K562 (cell line): ENCODE data around the gene CCNL1. TPM values are rescaled to one million over a fixed set of nuclear protein-coding genes. Genes with fewer than 3 reads are reported as not detected.

Source experiments
- CHD1 ChIP-seq: fragments of 200-600 bp; sonication (generic); IDR thresholded peaks from one replicate; pipeline ENCODE4 v1.6.1; 2012; ENCODE audit warnings: mild to moderate bottlenecking, moderate library complexity, low read length, inconsistent platforms
- HCFC1 ChIP-seq: IDR thresholded peaks from 2 replicates; pipeline ENCODE4 v1.6.1; 2012; ENCODE audit warnings: low read depth, low read length, improper control_type of control experiment
- HMG20A ChIP-seq: fragments of 450-650 bp; formaldehyde crosslinking; conservative IDR thresholded peaks from 2 replicates; pipeline ENCODE4 v1.4.0; 2020; ENCODE audit warnings: mild to moderate bottlenecking, mixed read lengths
- MAFG ChIP-seq: fragments of 450-650 bp; conservative IDR thresholded peaks from 2 replicates; pipeline ENCODE4 v1.6.1; 2016; ENCODE audit warnings: missing genetic modification characterization, missing compliant biosample characterization
- MAZ ChIP-seq, 2 experiments: fragments of 450-650 bp in 1 of 2; sonication (generic) in 1 of 2; formaldehyde crosslinking; IDR thresholded peaks in 1 of 2; conservative IDR thresholded peaks in 1 of 2; 2 replicates each; pipeline versions ENCODE4 v1.4.0 to v1.5.0; 2020; ENCODE audit warnings: mild to moderate bottlenecking in 1 of 2, missing genetic modification reagents in 1 of 2
- PML ChIP-seq: IDR thresholded peaks from 2 replicates; pipeline ENCODE4 v1.6.1; 2012; ENCODE audit warnings: low read length, inconsistent platforms
- POLR2B ChIP-seq: fragments of 450-650 bp; IDR thresholded peaks from 2 replicates; pipeline ENCODE4 v1.6.1; 2018; ENCODE audit warnings: low read depth; ENCODE audit not compliant: partially characterized antibody
- POLR2H ChIP-seq: IDR thresholded peaks from 2 replicates; pipeline ENCODE4 v1.6.1; 2016; ENCODE audit warnings: missing genetic modification characterization, low read depth, mild to moderate bottlenecking, control low read depth, missing compliant biosample characterization, moderate library complexity
- PTRF ChIP-seq: fragments of 450-650 bp; IDR thresholded peaks from 2 replicates; pipeline ENCODE4 v1.6.1; 2016; ENCODE audit warnings: mild to moderate bottlenecking, missing genetic modification characterization, missing compliant biosample characterization
- RBBP5 ChIP-seq: fragments of 200-600 bp; sonication (generic); IDR thresholded peaks from 2 replicates; pipeline ENCODE4 v1.6.1; 2012; ENCODE audit warnings: borderline replicate concordance, mild to moderate bottlenecking, low read length, control low read depth, inconsistent platforms; ENCODE audit not compliant: insufficient read depth, poor library complexity, severe bottlenecking
- TCF7 ChIP-seq: sonication (generic); IDR thresholded peaks from 2 replicates; pipeline ENCODE4 v1.6.1; 2016; ENCODE audit warnings: antibody characterized with exemption, borderline replicate concordance
- ZNF140 ChIP-seq: fragments of 250-450 bp; sonication (Bioruptor Pico); IDR thresholded peaks from 2 replicates; pipeline ENCODE4 v1.8.0; 2021; ENCODE audit warnings: moderate library complexity, mild to moderate bottlenecking, inconsistent platforms
- ZNF175 ChIP-seq: fragments of 200-800 bp; sonication (Bioruptor generic); IDR thresholded peaks from 2 replicates; pipeline ENCODE4 v1.6.1; 2016; ENCODE audit warnings: low read depth, mild to moderate bottlenecking, missing genetic modification characterization, missing compliant biosample characterization
- ZNF551 ChIP-seq: fragments of 250-450 bp; sonication (Bioruptor Pico); IDR thresholded peaks from 2 replicates; pipeline ENCODE4 v1.5.0; 2021; ENCODE audit warnings: mild to moderate bottlenecking, moderate library complexity
- ZSCAN29 ChIP-seq: fragments of 450-650 bp; IDR thresholded peaks from 2 replicates; pipeline ENCODE4 v1.6.1; 2017
- polyA plus RNA-seq, 8 experiments: library from polyadenylated mRNA; depleted of rRNA in 4 of 8; stranded (reverse) in 5 of 8; unstranded in 3 of 8; fragments of >200 nt; fragmentation: Nextera tagmentation in 2 of 8; fragmentation: Illumina TruSeq in 1 of 8; extraction: Ambion mirVana in 2 of 8; extraction: Trizol in 1 of 8; gene quantifications; 2 replicates each; pipeline versions ENCODE4 v1.2.1 to v1.2.3, GENCODE V29; 2011 to 2014; ENCODE audit warnings: inconsistent platforms in 1 of 8, missing spikeins in 1 of 8
- total RNA-seq, 7 experiments: library from RNA; depleted of rRNA in 6 of 7; stranded (reverse); fragments of >200 nt in 6 of 7; fragmentation: Illumina TruSeq in 2 of 7; extraction: Trizol in 2 of 7; gene quantifications; 2 replicates each; pipeline versions ENCODE4 v1.2.1 to v1.2.3, GENCODE V29; 2011 to 2021; ENCODE audit warnings: low replicate concordance in 1 of 7
- TF ChIP-seq, protein P1 (sequence below): IDR thresholded peaks from 2 replicates; pipeline ENCODE4 v1.6.1; 2016; ENCODE audit warnings: missing genetic modification characterization, missing compliant biosample characterization
- TF ChIP-seq, protein P2 (sequence below): fragments of 450-650 bp; IDR thresholded peaks from 2 replicates; pipeline ENCODE4 v1.6.1; 2016; ENCODE audit warnings: antibody characterized with exemption
- TF ChIP-seq, protein P3 (sequence below): sonication (generic); formaldehyde crosslinking; IDR thresholded peaks from 2 replicates; pipeline ENCODE4 v1.8.0; 2022; ENCODE audit warnings: mild to moderate bottlenecking, missing genetic modification reagents

The CCNL1 gene
- total and polyA plus RNA-seq, 9 of the 15 experiments (the other 6 are each of a cell fraction or from before 2014, with no cell fraction given): 16.1 to 186 (median 132) TPM

DNA sequence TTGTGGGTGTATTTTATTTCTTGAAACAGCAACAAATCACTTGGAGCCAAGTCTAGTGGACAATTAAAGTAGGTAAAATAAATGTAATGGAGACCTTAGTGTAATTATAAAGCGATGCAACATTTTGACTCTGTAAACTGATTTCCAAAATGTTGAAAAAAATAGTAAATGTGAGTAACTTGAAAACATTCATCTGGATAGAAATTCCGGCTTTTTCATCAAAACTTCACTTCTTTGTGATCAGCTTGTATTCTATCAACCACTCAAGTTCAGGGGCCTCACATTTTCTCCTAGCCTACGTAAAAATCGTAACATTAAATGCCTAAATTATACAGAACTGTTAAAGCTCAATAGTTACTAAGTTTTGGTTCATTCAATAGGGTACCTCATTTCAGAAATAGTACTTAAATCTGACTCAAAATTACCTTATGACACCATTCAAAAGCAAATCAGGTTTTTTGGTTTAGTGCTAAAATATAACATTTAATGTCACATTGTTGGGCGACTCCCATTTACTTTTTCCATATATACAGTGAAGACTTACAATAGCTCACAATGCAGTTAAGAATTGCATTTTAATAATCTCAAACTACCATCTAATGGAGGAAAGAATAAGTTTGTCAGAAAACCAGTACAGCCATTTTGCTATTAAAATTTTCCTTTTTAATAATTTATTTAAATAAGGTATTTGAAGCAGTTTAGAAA lies 12.7 kb downstream of the CCNL1 start (continued):
- TF ChIP-seq, protein P1, sequence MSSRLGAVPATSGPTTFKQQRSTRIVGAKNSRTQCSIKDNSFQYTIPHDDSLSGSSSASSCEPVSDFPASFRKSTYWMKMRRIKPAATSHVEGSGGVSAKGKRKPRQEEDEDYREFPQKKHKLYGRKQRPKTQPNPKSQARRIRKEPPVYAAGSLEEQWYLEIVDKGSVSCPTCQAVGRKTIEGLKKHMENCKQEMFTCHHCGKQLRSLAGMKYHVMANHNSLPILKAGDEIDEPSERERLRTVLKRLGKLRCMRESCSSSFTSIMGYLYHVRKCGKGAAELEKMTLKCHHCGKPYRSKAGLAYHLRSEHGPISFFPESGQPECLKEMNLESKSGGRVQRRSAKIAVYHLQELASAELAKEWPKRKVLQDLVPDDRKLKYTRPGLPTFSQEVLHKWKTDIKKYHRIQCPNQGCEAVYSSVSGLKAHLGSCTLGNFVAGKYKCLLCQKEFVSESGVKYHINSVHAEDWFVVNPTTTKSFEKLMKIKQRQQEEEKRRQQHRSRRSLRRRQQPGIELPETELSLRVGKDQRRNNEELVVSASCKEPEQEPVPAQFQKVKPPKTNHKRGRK (tag): no peak
- TF ChIP-seq ZNF551 (CRISPR knock-in tag) (no peak), TCF7 (no peak), ZNF175 (CRISPR knock-in tag) (no peak), CHD1 (no peak), PML (0 out of 2 replicates have a peak, but pooled peaks have one; percentile 18), RBBP5 (no peak), POLR2H (tag) (peak; percentile 49), PTRF (tag) (no peak), MAZ (CRISPR knock-in tag; conservative IDR thresholded peaks at IDR 0.05 in 1 of 2, IDR thresholded peaks at IDR 0.05 in 1 of 2) (0 out of 4 replicates have a peak, but pooled peaks of 1 of the 2 experiments have one; percentile 8), ZNF140 (no peak), HCFC1 (no peak), MAFG (tag) (no peak), ZSCAN29 (no peak), HMG20A (no peak), POLR2B (peak; percentile 42)
- TF ChIP-seq, protein P2, sequence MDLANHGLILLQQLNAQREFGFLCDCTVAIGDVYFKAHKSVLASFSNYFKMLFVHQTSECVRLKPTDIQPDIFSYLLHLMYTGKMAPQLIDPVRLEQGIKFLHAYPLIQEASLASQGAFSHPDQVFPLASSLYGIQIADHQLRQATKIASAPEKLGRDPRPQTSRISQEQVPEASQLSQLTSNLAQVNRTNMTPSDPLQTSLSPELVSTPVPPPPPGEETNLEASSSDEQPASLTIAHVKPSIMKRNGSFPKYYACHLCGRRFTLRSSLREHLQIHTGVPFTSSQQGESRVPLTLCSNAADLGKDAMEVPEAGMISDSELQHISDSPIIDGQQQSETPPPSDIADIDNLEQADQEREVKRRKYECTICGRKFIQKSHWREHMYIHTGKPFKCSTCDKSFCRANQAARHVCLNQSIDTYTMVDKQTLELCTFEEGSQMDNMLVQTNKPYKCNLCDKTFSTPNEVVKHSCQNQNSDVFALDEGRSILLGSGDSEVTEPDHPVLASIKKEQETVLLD: no peak
- TF ChIP-seq, protein P3, sequence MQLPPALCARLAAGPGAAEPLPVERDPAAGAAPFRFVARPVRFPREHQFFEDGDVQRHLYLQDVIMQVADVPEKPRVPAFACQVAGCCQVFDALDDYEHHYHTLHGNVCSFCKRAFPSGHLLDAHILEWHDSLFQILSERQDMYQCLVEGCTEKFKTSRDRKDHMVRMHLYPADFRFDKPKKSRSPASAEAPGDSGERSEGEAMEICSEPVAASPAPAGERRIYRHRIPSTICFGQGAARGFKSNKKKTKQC (CRISPR knock-in tag): no peak
